Endodermal cell (in vitro differentiated cells): ENCODE measurements around the gene OR6C6. TPM values are rescaled to one million over a fixed set of nuclear protein-coding genes. Genes with fewer than 3 reads are reported as not detected.

Source experiments
- DNase-seq: peaks from one replicate; pipeline ENCODE4 v3.0.0-alpha.2; 2017
- H3K27ac ChIP-seq: 2 replicates; pipeline ENCODE4 v1.5.1; 2013; ENCODE audit warnings: mild to moderate bottlenecking, low read depth, low read length, moderate library complexity
- H3K27me3 ChIP-seq: 2 replicates; pipeline ENCODE4 v1.6.1; 2013; ENCODE audit warnings: mild to moderate bottlenecking, low read length, moderate library complexity; ENCODE audit not compliant: insufficient read depth, control insufficient read depth, poor library complexity, severe bottlenecking
- H3K36me3 ChIP-seq: 2 replicates; pipeline ENCODE4 v1.7.0; 2013; ENCODE audit warnings: mild to moderate bottlenecking, low read length, moderate library complexity; ENCODE audit not compliant: control insufficient read depth, insufficient read depth
- H3K4me1 ChIP-seq: one replicate; pipeline ENCODE4 v1.7.0; 2013; ENCODE audit warnings: low read length; ENCODE audit not compliant: control insufficient read depth, insufficient read depth
- H3K4me3 ChIP-seq: 2 replicates; pipeline ENCODE4 v1.5.1; 2013; ENCODE audit warnings: mild to moderate bottlenecking, low read length, moderate library complexity
- H3K9ac ChIP-seq: 2 replicates; pipeline ENCODE4 v1.6.1; 2013; ENCODE audit warnings: mild to moderate bottlenecking, low read length, moderate library complexity; ENCODE audit not compliant: poor library complexity, severe bottlenecking; ENCODE audit errors: extremely low read depth
- H3K9me3 ChIP-seq: 2 replicates; pipeline ENCODE4 v1.6.1; 2013; ENCODE audit warnings: mild to moderate bottlenecking, low read length, moderate library complexity; ENCODE audit not compliant: control insufficient read depth
- H3K27ac Mint-ChIP-seq: 2 replicates; pipeline ENCODE4 v1.8.0; 2020; ENCODE audit warnings: mixed read lengths
- H3K27me3 Mint-ChIP-seq: 2 replicates; pipeline ENCODE4 v1.8.0; 2021; ENCODE audit warnings: mild to moderate bottlenecking, mixed read lengths; ENCODE audit not compliant: insufficient read depth
- H3K36me3 Mint-ChIP-seq: 2 replicates; pipeline ENCODE4 v1.8.0; 2020; ENCODE audit warnings: low read depth, mixed read lengths
- H3K4me1 Mint-ChIP-seq: 2 replicates; pipeline ENCODE4 v1.8.0; 2020; ENCODE audit warnings: mixed read lengths
- H3K4me3 Mint-ChIP-seq: 2 replicates; pipeline ENCODE4 v1.8.0; 2020; ENCODE audit warnings: mild to moderate bottlenecking, moderate library complexity, mixed read lengths
- H3K9me3 Mint-ChIP-seq: 2 replicates; pipeline ENCODE4 v1.8.0; 2020; ENCODE audit warnings: mild to moderate bottlenecking, mixed read lengths
- WGBS, 2 experiments: methylation state at CpG; one replicate each; pipeline versions ENCODE4 v1.1.5 to v1.1.7; 2013; ENCODE audit warnings: missing lambda C conversion rate in 2 of 2, mixed read lengths in 1 of 2; ENCODE audit not compliant: insufficient coverage in 1 of 2, insufficient read length in 1 of 2; 5-methylcytosine and 5-hydroxymethylcytosine counted together
- total RNA-seq, 2 donors: library from RNA; stranded (reverse); fragmentation: NEBNext Ultra II Directional in 1 of 2; extraction: Animal tissue kit (Norgen Biotek cat#: 25700) in 1 of 2; gene quantifications; 2 replicates in 1 of 2; 3 replicates in 1 of 2; pipeline ENCODE4 v1.2.1, GENCODE V29; 2021
- TF ChIP-seq, protein P1 (sequence below): fragments of 200-600 bp; sonication (generic); conservative IDR thresholded peaks from 2 replicates; pipeline ENCODE4 v1.5.0; 2021; ENCODE audit warnings: antibody characterized with exemption, mild to moderate bottlenecking

The OR6C6 gene
- total RNA-seq, 2 donors from 2014 or later, result not detected

DNA sequence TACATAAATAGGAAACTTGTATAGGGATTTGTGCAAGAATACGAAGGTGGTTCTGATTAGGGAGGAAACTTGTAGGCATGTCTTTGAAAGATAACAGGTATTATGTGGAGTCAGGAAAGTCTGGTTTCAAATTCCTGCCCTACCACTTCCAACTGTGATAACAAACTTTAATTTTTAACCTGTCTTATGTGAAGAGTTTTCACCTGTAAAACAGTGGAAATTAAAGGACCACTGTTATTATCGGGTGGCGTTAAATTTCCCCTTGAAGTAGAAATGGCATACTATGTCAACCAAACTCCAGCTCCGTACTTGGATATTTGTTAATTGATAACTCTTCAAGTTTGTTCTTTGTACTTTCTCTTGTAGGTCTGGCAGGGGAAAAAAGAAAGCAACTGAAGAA is 23.8 kb upstream of the OR6C6 start:
- H3K36me3 Mint-ChIP-seq, result no peaks in the 10 kb centered on the region
- no peak overlapping the region for H3K4me3 ChIP-seq
- TF ChIP-seq, protein P1, sequence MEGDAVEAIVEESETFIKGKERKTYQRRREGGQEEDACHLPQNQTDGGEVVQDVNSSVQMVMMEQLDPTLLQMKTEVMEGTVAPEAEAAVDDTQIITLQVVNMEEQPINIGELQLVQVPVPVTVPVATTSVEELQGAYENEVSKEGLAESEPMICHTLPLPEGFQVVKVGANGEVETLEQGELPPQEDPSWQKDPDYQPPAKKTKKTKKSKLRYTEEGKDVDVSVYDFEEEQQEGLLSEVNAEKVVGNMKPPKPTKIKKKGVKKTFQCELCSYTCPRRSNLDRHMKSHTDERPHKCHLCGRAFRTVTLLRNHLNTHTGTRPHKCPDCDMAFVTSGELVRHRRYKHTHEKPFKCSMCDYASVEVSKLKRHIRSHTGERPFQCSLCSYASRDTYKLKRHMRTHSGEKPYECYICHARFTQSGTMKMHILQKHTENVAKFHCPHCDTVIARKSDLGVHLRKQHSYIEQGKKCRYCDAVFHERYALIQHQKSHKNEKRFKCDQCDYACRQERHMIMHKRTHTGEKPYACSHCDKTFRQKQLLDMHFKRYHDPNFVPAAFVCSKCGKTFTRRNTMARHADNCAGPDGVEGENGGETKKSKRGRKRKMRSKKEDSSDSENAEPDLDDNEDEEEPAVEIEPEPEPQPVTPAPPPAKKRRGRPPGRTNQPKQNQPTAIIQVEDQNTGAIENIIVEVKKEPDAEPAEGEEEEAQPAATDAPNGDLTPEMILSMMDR, result no peak
- 88 to 94% methylated on average over 2 to 4 of the region's 4 CpGs for WGBS, 2 experiments
- H3K27me3 Mint-ChIP-seq, result no peaks in the 10 kb centered on the region
- peaks cover 7% of the 10 kb centered on the region for H3K9me3 ChIP-seq
- no peaks in the 10 kb centered on the region for H3K27me3 ChIP-seq
- no peak overlapping the region for H3K27ac Mint-ChIP-seq
- H3K4me1 ChIP-seq, result no peaks in the 10 kb centered on the region
- no peak overlapping the region for H3K9ac ChIP-seq
- H3K9me3 Mint-ChIP-seq, result no peaks in the 10 kb centered on the region
- H3K27ac ChIP-seq, result no peak overlapping the region
- DNase-seq, result no peak
- H3K4me3 Mint-ChIP-seq, result no peak overlapping the region
- H3K36me3 ChIP-seq, result no peaks in the 10 kb centered on the region
- no peaks in the 10 kb centered on the region for H3K4me1 Mint-ChIP-seq

DNA sequence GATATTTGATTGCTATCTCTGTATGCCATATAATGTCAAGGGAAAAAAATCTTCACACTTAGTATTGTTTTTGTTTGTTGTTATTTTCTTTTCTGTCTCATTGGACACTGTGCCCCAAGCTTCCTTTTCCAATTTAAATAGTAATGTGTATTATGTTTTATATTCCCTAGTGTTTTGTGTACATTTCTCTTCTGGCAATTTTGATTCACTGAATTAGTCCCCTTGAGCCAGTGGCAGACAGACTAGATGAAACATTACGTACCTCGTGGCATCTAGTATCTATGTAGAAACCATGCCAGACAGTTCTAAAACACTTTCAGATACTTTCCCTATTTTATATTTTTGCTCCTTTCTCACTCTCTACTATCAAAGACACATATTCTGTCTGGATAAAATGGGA is 17.7 kb upstream of the OR6C6 start, which contains the start of gene OR6C1:
OR6C1 (plus strand) TSS at position 301 of the 400 bp plus-strand sequence. CDS start 6,257 bp downstream, outside the sequence.
- H3K27me3 Mint-ChIP-seq, result no peaks in the 10 kb centered on the region
- H3K9me3 ChIP-seq, result peaks cover under 1% of the 10 kb centered on the region
- DNase-seq, result no peak
- peaks cover 4% of the 10 kb centered on the region for H3K4me1 ChIP-seq
- H3K36me3 Mint-ChIP-seq, result no peaks in the 10 kb centered on the region
- no peaks in the 10 kb centered on the region for H3K9me3 Mint-ChIP-seq
- TF ChIP-seq, protein P1, result no peak
- H3K9ac ChIP-seq, result no peak within 1 kb of the TSS
- H3K27ac Mint-ChIP-seq, result no peak within 1 kb of the TSS
- no peak within 1 kb of the TSS for H3K4me3 Mint-ChIP-seq
- H3K36me3 ChIP-seq, result no peaks in the 10 kb centered on the region
- 96% methylated on average over 2 of the region's 2 CpGs; no CpG with 5 or more reads in 1 of the 2 experiments for WGBS, 2 experiments
- no peak within 1 kb of the TSS for H3K27ac ChIP-seq
- H3K27me3 ChIP-seq, result no peaks in the 10 kb centered on the region
- no peaks in the 10 kb centered on the region for H3K4me1 Mint-ChIP-seq
- no peak within 1 kb of the TSS for H3K4me3 ChIP-seq

DNA sequence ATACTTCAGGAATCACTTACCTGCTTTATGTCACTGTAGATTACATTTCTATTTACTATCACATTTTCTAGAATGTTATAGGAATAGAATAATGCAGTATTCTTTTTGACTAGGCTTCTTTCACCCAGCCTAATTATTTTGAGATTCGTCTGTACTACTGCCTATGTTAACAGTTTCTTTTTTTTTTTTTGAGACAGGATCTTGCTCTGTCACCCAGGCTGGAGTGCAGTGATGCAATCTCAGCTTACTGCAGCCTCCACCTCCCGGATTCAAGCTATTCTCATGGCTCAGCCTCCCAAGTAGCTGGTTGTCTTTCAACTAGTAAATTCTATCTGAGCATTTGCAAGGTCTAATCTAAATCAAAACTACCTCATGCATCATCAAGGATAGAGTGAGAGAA is 6.4 kb downstream of the OR6C6 start:
- Histone ChIP-seq H3K27me3 (no peaks in the 10 kb centered on the region), H3K27ac (no peak overlapping the region), H3K4me3 (no peak overlapping the region), H3K9ac (no peak overlapping the region), H3K4me1 (no peaks in the 10 kb centered on the region), H3K9me3 (no peaks in the 10 kb centered on the region), H3K36me3 (no peaks in the 10 kb centered on the region)
- Mint-ChIP-seq H3K9me3 (no peaks in the 10 kb centered on the region), H3K27ac (no peak overlapping the region), H3K27me3 (no peaks in the 10 kb centered on the region), H3K4me3 (no peak overlapping the region), H3K36me3 (no peaks in the 10 kb centered on the region), H3K4me1 (no peaks in the 10 kb centered on the region)
- DNase-seq, result no peak
- 85 to 86% methylated on average over 1 to 2 of the region's 2 CpGs for WGBS, 2 experiments
- TF ChIP-seq, protein P1, result no peak
